HG02885 (cell line): ENCODE results near the gene FAM177B.

ENCODE experiments used
- ATAC-seq: cut with Tn5 transposase; IDR thresholded peaks from one replicate; pipeline ENCODE4 v1.9.1; 2021; ENCODE audit warnings: mild to moderate bottlenecking; ENCODE audit not compliant: unreplicated experiment, poor library complexity

Gene FAM177B

DNA sequence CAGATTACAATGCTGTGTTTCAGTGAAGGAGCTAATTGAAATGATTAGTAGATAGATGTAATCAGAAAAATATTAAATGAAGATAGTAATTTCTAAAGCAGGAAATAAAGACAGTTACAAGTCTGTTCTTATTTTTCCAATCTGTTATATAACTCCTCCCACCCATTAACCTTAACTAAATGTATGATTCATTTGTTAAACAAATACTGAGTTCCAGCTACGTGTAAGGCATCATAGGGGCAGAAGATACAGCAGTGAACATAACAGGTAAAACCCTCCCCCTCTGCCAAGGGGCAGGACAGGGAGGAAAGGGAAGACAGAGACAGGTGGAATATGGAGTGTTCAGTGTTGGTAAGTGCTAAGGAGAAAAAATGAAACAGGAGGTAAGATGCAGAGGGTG is at the start of gene FAM177B:
Gene FAM177B, plus strand, starts transcription at position 231 of the 400 bp plus-strand sequence. CDS start 9,344 bp downstream, outside the sequence.
- ATAC-seq: no peak

GRCh38 chr1:222691016-222691415 is 46.0 kb upstream of the FAM177B start:
- no peak for ATAC-seq

GRCh38 chr1:222694927-222695326 is 42.1 kb upstream of the FAM177B start:
- no peak for ATAC-seq

DNA sequence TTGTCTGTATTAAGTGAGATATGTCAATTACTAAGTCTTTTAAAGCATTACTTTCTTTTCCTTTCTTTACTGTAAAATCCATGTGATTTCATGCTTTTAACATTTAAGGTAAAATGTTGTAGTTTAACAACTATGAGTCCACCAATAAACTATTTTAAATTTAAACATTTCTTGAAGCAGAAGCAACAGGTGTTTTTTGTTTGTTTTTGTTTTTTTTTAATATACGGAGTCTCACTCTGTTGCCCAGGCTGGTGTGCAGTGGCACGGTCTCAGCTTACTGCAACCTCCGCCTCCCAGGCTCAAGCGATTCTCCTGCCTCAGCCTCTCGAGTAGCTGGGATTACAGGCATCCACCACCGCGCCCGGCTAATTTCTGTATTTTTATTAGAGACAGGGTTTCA is 40.3 kb upstream of the FAM177B start:
- no peak for ATAC-seq

DNA sequence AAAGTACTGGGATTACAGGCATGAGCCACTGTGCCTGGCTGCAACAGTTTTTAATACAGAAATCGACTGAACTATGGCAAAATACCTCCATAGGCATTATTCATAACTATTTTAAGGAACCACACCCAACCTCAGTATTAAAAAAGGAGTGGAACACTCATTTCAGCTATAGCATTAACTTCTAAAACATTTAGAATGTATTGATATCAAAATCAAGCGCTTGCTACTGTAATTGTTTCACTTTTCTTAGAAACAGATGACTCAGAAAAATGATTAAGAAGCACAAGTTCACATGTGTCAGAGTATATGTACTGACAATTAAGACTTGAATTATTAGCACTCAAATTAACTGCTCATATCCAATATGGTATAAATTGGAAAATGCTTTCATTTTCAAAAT is 39.8 kb upstream of the FAM177B start:
- ATAC-seq: no peak

DNA sequence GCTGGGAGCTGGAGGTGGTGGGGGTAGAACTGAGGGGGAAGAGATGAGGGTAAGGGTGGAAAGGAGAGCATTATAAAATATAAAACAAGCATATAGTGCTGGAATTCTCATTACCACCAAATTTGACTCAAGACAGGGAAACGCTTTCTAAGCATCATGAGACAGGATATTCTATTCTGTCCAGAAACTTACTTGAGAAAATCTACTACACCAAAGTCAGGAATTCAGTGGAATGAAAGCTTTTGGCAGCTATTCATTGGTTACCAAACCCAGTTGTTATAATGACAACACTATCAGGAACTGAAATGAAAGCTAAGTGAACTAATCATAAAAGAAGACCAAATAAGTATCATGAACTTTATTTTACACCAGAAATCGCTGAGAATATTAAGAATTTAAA is 39.2 kb upstream of the FAM177B start:
- no peak for ATAC-seq

DNA sequence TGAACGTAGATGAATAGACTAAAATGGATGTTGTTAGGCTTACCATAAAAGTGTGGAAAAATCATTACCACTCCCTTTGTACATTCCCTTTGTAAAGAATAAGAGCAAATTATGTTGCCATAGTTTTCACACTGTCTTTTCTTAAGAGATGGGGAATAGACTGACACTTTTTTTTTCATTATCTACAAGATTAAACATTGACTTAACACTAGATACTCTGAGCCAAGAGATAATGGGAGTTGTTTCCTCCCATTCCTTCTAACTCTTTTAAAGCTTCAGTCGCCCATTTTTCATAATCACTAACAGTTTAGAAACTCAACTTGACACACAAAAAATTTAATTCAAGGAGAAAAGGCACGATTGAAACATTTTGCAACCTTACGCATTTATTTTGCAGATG is 34.8 kb upstream of the FAM177B start:
- ATAC-seq: no peak

DNA sequence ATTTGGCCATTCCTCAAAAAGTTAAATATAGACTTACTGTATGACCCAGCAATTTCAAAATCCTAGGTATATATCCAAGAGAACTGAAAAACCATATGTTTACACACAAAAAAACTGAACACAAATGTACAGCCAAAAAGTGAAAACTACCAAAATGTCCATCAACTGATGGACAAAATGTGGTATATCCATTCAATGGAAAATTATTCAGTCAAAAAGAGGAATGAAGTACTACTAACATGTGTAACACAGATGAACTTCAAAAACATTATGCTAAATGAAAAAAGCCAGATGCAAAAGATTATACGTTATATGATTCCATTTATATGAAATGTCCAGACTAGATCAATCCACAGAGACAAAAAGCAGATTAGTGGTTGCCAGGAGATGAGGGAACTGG is 32.7 kb upstream of the FAM177B start:
- no peak for ATAC-seq

- no peak for ATAC-seq
Measured at GRCh38 chr1:222706815-222707214, 30.2 kb upstream of the FAM177B start.

DNA sequence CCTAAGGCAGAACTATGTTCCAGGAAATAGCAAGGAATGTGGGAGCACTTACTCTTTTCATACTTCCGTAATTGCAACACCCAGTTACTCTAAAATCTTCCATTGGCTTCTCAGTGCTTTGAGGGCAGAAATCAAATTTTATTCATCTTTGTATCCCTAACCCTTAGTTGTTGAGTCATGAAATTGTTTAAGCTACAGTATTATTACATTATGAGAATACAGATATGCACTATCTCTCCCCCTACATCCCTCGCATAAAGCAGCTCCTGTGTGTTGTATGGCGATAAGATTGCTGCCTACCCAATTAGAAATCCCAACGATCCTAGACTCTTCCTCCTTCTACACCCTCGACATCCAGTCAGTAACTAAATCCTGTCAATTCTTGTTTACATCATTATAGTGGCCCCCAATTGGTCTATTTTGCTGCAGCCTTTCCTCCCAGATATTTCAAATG is 27.3 kb upstream of the FAM177B start:
- no peak for ATAC-seq

GRCh38 chr1:222711319-222712252 is 25.4 kb upstream of the FAM177B start:
- ATAC-seq: peak; percentile 35

- ATAC-seq: peak; percentile 84
Measured at GRCh38 chr1:222712253-222713090, 24.5 kb upstream of the FAM177B start, which contains the start of the genes AIDA and BROX. AIDA (minus strand) TSS chr1:222712491; CDS start chr1:222712317, 174 bp downstream. BROX (plus strand) TSS chr1:222712564; CDS start chr1:222715700, 3,136 bp downstream.

GRCh38 chr1:222713091-222713961 is 23.7 kb upstream of the FAM177B start:
- ATAC-seq: peak; percentile 64

DNA sequence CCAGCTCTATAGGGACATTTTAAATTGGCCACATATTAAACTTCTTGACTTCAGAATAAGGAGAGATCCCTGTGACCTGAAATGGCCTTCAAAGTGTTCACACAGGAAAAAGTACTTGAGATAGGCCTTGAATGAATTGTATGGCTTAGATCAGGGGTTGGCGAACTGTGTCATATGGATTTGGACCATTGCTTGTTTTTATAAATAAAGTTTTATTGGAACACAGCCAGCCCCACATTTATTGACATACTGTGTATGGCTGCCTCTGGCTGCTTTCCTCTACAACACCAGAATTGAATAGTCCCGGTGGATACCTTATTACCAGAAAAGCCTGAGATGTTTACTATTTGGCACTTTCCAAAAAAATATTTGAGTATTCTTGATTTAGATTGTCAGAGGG is 20.6 kb upstream of the FAM177B start:
- no peak for ATAC-seq

DNA sequence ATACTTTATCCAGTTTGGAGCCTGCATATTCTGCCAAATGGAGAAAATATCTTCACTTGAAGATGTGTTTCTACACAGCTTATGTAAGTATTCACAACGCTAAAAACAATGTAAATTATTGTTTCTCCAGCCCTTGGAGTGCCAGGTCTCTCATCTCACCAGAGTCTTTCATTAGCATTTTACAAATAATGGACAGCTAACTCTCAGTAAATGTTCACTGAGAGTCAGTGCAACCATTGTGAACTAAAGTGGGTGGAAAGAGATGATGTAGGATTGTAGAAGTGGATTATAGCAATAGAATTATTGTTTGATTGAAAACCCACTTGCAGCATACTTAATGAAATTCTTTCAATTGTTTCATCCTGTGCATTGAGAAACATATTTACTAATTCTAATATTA is 8.3 kb upstream of the FAM177B start:
- no peak for ATAC-seq

DNA sequence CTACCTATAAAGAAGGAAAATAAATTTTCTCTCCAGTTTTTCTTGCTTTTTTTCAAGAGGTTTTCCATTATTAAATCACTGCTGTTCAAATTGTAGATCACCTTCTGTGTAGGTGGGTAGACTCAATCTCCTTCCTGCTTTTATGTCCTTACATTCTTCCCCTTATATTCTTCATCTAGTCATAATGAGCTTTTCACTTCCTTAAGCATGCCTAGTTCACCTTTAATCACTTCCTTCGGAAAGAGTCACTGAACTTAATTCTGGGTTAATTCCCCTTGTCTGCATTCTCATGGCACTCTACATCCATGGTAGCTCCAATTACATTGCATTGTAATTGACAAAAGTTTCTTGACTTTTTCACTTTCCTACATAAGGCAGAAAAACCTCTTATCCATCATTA is 6.1 kb upstream of the FAM177B start:
- ATAC-seq: no peak

DNA sequence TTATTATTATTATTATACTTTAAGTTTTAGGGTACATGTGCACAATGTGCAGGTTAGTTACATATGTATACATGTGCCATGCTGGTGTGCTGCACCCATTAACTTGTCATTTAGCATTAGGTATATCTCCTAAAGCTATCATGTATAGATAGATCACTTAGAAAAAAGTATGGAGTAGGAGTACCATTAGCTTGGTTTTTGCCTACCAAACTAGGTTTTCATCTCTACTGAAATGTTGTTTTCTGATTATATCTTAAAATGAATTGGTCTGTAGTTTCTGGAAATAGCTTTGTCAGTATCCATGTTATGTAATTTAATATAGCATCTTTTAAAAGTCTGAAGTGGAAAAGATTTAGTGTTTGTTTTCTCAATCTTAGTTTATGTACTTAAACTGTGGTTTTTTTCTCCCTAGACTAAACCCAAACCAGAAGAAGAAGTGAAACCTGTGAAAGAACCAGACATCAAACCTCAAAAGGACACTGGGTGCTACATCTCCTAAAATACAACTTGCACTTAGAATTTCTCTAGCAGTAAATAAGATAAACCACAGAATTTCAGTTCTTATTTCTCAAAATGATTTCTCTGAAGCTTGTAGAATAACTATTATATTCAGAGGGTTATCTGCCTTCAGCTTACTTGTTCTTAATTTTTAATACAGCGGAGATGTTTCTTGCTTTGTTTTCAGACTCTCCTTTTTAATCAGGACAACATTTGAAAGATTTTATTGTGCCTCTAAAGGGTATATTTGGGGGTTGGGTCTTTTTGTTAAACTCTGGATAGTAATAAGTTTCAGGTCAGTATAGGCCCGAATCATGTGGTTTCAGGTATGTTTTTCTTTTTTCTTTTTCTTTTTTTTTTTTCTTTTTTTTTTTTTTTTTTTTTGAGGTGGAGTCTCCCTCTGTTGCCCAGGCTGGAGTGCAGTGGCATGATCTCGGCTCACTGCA is 4.5 kb upstream of the FAM177B start:
- peak; percentile 98 for ATAC-seq

- no peak for ATAC-seq
Measured at GRCh38 chr1:222734740-222735139, 2.3 kb upstream of the FAM177B start.

DNA sequence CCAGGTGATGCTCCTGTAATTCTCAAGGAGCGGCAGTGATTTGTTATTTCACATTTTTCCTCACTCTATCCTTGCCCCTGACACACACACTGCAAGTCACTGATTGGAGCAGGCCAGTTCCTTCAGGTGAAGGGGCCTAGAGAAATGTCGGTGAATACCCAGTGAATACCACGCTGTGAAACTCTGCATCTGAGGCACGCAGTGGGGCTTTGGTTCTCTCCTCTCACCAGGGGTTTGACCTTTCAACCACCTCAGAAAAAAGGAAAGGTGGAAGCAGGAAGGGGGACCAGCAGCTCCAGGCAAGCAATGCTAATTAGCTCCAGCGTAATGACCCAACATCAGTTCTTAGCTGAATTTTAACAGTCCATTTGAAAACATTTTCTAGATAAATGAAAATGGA is 532 bp upstream of the FAM177B start:
- no peak for ATAC-seq
